ACC112 (cell line): Measurements from ENCODE around the gene MAST4.
A peak's percentile ranks its signal among the peaks of the same experiment; 100 is the strongest.

Experiments used
- H2AFZ ChIP-seq: fragments of 200-600 bp; sonication (generic); one replicate; pipeline ENCODE4 v1.6.0; 2017; ENCODE audit warnings: antibody characterized with exemption, low read length; ENCODE audit not compliant: unreplicated experiment
- H3K27ac ChIP-seq: fragments of 200-600 bp; sonication (generic); 2 replicates; pipeline ENCODE4 v1.5.1; 2014; ENCODE audit warnings: low read depth, mild to moderate bottlenecking, antibody characterized with exemption, low read length, moderate library complexity
- H3K27me3 ChIP-seq: fragments of 200-600 bp; sonication (generic); 2 replicates; pipeline ENCODE4 v1.6.1; 2014; ENCODE audit warnings: mild to moderate bottlenecking, antibody characterized with exemption, low read length, moderate library complexity, mixed read lengths; ENCODE audit not compliant: insufficient read depth
- H3K36me3 ChIP-seq: fragments of 200-600 bp; sonication (generic); 2 replicates; pipeline ENCODE4 v1.6.1; 2016; ENCODE audit warnings: mild to moderate bottlenecking, antibody characterized with exemption, low read length, moderate library complexity, mixed read lengths; ENCODE audit not compliant: insufficient read depth
- H3K4me1 ChIP-seq: fragments of 200-600 bp; sonication (generic); one replicate; pipeline ENCODE4 v1.6.1; 2016; ENCODE audit warnings: low read length, mixed read lengths; ENCODE audit not compliant: insufficient read depth, unreplicated experiment, control insufficient read depth
- H3K4me3 ChIP-seq: fragments of 200-600 bp; sonication (generic); 2 replicates; pipeline ENCODE4 v1.5.1; 2014; ENCODE audit warnings: mild to moderate bottlenecking, low read depth, low read length
- H3K79me2 ChIP-seq: fragments of 200-600 bp; sonication (generic); one replicate; pipeline ENCODE4 v1.6.0; 2016; ENCODE audit warnings: low read length; ENCODE audit not compliant: control insufficient read depth, unreplicated experiment, insufficient read depth

The MAST4 gene

DNA sequence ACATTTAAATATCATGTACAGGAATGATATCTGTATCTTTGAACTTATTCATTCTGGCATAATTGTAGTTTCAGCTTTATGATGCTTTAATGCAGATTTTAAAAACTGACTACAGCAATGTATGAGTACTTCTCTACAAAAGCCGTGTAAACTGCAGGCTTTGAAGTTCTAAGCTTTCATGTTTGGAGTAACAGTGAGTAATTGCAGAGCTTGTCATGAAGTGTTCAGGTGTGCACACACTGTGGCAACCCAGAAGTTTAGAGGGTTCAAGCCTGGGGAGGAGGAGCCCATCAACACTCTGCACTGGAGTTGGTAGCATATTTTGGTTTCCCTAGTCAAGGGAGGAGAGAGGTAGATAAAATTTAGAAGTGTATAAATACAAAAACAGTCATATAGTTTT, 469.5 kb downstream of the MAST4 start:
- Histone ChIP-seq H3K27me3 (no peaks in the 10 kb centered on the region), H3K4me1 (no peaks in the 10 kb centered on the region), H3K36me3 (no peaks in the 10 kb centered on the region), H3K4me3 (no peak overlapping the region), H2AFZ (no peak overlapping the region), H3K27ac (no peak overlapping the region), H3K79me2 (no peaks in the 10 kb centered on the region)

DNA sequence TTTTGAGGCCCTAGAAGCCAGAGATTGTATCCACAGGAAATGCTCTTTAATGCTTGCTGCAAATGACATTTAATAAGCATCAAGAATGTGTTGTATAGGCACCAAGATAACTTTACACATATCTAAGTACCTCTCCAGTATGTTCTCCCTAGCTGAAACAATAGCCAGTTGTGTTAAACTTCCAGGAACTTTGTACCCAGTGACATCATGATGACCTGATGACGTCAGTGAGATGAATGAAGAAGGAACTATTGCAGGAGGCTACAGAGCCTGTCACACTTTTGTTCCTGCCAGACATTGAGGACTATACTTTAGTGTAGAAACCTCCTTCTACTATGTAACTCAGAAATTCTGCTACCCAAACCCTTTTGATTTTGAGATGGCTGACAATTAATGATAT, 470.6 kb downstream of the MAST4 start:
- no peak overlapping the region for H3K27ac ChIP-seq
- no peaks in the 10 kb centered on the region for H3K36me3 ChIP-seq
- no peak overlapping the region for H3K4me3 ChIP-seq
- no peaks in the 10 kb centered on the region for H3K4me1 ChIP-seq
- H3K79me2 ChIP-seq: no peaks in the 10 kb centered on the region
- no peak overlapping the region for H2AFZ ChIP-seq
- H3K27me3 ChIP-seq: no peaks in the 10 kb centered on the region

DNA sequence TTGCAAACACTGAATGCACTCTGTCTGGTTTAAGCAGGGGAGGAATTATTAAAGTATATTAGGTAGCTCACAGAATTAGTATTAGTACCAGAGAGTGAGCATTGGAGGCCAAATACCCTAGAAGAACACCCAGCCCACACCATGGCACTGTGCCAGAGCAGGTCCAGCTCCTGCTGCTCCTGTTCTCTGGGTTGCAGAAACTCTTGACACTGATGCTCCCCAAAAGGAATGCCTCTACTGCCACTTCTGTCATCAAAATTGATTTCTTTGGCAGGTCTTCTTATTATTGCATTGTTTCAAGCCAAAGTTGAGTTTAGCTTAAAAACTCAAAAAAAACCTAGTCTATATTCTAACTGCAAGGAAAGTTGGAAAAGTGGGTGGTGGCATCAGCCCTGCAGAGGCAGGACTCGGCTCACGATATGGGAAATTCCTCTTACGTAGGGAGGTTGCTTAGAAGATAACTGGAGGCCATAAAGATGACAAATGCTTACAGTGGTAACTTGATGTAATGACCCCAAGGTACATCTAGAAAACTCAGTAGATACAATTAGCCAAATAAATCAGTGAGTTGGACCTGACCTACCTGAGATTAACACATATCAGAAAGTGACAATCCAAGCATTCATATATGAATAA, 477.0 kb downstream of the MAST4 start:
- Histone ChIP-seq H3K4me3 (no peak overlapping the region), H3K27ac (no peak overlapping the region), H3K4me1 (no peaks in the 10 kb centered on the region), H3K27me3 (no peaks in the 10 kb centered on the region), H2AFZ (no peak overlapping the region), H3K36me3 (no peaks in the 10 kb centered on the region), H3K79me2 (no peaks in the 10 kb centered on the region)

DNA sequence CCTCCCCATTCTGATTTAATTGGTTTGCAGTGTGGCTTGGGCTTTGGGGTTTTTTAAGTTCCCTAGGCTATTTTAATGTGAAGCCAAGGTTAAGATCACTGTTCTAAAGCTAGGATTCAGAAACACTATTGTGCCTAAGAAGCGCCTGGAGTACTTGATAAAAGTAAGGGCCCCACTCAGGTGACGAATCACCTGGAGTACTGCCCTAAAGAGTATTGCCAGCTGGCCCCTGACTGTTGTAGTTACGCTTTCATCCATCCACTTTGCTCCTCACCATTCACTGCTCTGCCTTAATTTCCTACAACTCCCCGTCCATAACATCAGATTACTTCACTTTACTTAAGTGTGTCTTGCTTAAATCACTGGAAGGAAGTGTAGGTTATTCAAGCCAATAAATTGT, 481.1 kb downstream of the MAST4 start:
- Histone ChIP-seq H3K4me1 (no peaks in the 10 kb centered on the region), H3K27me3 (no peaks in the 10 kb centered on the region), H3K79me2 (no peaks in the 10 kb centered on the region), H3K27ac (no peak overlapping the region), H2AFZ (no peak overlapping the region), H3K36me3 (no peaks in the 10 kb centered on the region), H3K4me3 (no peak overlapping the region)

DNA sequence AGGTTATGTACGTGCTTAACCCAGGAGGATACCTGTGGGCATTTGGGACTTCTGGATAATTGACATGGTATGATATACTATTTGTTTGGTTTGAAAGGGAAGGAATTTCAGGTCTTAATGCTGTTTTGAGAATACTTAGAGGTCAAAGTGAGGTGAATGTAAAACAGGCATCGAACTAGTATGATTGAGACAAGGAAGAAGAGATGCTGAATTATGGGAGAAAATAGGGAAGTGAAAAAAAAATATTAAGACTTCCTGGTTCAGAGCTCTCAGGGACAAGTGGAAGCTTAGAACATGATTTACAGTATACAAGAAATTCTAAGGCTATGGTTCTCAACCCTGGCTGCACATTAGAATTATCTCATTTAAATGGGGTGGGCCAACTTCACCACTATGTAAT, 485.1 kb downstream of the MAST4 start:
- Histone ChIP-seq H3K36me3 (no peaks in the 10 kb centered on the region), H3K4me3 (no peak overlapping the region), H3K4me1 (peaks cover 13% of the 10 kb centered on the region), H3K79me2 (no peaks in the 10 kb centered on the region), H2AFZ (no peak overlapping the region), H3K27ac (no peak overlapping the region), H3K27me3 (no peaks in the 10 kb centered on the region)

DNA sequence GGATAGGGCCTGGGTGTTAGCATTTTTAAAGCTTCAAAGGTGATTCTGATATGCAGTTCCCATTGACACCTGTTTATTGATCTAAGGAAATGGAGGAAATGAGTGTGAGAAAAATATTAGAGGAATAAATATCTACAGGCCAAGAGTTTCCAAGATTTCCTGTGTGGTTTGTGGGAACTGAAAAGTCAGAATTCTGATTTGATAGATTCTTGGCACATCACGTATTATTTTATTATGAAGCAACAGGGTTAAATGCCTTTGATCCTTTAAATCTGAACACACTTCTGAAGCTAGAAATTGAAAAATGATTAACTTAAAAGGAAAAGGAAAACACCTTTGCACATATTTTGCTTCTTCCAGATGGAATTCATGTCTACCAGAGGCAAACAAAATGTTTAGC, 486.7 kb downstream of the MAST4 start:
- peaks cover 13% of the 10 kb centered on the region for H3K4me1 ChIP-seq
- H3K4me3 ChIP-seq: no peak overlapping the region
- H3K27me3 ChIP-seq: no peaks in the 10 kb centered on the region
- H3K36me3 ChIP-seq: no peaks in the 10 kb centered on the region
- no peak overlapping the region for H2AFZ ChIP-seq
- H3K79me2 ChIP-seq: no peaks in the 10 kb centered on the region
- no peak overlapping the region for H3K27ac ChIP-seq

DNA sequence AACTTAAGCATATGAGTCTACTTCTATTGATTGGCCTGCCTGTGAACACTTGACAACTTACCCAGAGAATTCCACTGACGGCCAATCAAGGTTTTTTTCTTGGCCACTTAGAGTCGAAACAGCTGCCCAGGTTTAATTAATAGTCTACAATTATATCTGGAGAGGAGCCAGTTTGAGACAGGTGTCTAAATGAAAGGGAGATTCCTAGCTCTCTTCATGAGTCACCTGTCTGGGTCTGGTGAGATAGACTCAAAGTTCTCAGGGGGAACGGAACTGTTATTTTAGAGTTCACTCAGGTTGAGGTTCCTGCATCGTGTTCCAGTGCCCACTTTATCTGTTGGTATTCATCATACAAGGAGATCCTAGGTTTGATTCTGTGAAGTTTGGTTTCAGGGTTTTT, 489.4 kb downstream of the MAST4 start:
- Histone ChIP-seq H3K27me3 (no peaks in the 10 kb centered on the region), H3K36me3 (no peaks in the 10 kb centered on the region), H3K27ac (no peak overlapping the region), H3K4me1 (peaks cover 13% of the 10 kb centered on the region), H3K4me3 (no peak overlapping the region), H2AFZ (no peak overlapping the region), H3K79me2 (no peaks in the 10 kb centered on the region)

DNA sequence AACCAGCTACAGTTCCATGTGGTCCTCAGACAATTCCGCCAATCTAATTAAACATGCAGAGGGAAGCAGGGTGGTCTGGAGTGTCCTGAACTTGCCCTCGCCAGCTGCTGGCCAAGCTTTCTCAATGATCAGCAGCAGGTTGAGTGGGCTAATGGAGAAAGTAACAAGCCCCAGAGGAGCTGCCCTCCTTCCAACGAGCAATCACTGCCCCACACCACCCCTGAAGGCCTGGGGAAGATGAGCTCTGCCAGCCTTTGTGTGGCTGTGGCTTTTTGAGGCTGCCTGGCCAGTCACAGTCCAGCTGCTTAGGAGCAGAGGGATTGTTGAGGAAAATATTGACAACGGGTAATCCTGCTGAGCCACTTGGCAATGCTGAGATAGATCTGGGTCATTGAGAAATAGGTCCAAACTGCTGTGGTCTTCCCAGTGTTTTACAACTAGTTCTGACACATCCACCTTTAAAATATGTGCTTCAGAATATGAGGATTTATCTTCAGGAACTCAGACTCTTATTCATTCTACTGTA, 493.1 kb downstream of the MAST4 start:
- Histone ChIP-seq H3K4me1 (peaks cover 19% of the 10 kb centered on the region), H2AFZ (no peak overlapping the region), H3K36me3 (no peaks in the 10 kb centered on the region), H3K79me2 (no peaks in the 10 kb centered on the region), H3K27me3 (no peaks in the 10 kb centered on the region), H3K4me3 (no peak overlapping the region), H3K27ac (no peak overlapping the region)

DNA sequence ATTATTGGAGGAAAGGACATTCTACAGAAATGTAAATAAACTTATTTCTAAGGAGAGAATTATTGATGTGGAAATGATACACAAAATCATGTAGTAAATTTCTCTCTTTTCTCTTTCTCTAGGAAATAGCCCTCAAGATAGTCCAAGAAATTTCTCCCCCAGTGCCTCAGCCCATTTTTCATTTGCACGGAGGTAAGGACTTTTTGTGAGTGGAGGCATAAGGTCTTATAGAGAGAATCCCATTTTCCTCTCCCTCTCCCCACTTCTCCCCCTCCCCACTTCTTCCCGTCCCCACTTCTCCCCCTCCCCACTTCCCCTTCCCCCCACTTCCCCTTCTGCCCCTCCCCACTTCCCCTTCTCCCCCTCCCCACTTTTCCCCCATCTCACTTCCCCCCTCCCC, 493.8 kb downstream of the MAST4 start:
- Histone ChIP-seq H3K27me3 (no peaks in the 10 kb centered on the region), H3K36me3 (no peaks in the 10 kb centered on the region), H3K4me1 (peaks cover 26% of the 10 kb centered on the region), H2AFZ (no peak overlapping the region), H3K27ac (no peak overlapping the region), H3K79me2 (no peaks in the 10 kb centered on the region), H3K4me3 (no peak overlapping the region)

DNA sequence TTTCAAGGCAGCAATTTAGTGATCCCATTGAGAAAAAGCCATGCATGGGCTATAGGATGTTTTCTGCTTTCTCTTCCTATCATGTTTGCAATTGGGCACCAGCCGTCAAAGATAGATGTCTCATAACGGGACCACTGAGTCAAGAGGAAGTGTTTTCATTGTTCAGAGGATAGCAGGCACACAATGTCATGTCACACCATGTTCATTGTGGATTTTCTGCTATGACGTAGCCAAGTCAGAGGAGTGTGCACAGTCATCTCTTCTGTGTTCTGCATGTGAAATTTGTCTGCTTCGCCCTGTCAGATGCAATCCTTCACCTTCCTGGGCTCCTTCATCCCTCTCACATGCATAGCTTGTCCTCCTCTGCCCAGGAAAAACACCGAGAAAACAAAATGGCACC, 494.4 kb downstream of the MAST4 start:
- Histone ChIP-seq H3K27me3 (no peaks in the 10 kb centered on the region), H3K36me3 (no peaks in the 10 kb centered on the region), H3K4me1 (peaks cover 32% of the 10 kb centered on the region), H3K79me2 (no peaks in the 10 kb centered on the region), H2AFZ (no peak overlapping the region), H3K4me3 (no peak overlapping the region), H3K27ac (no peak overlapping the region)

DNA sequence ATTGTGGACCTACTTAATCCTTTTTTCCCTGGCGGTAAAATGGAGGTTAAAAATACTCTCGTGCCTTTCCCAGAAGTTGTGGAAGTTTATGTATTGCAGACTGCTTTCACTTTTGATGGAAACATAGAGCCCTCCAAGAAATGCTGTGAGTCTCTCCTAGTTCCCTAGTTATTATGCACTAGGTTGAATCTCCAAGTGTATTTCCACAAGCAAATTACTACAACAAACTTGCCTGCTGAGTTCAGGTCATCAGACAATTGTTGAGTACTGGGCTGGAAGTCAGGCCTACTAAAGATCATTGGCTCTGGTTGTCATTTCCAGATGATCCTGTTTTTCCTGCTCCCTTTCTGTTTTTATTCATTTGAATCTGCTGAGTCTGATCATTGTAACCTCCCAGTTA, 496.3 kb downstream of the MAST4 start:
- no peaks in the 10 kb centered on the region for H3K27me3 ChIP-seq
- H3K79me2 ChIP-seq: no peaks in the 10 kb centered on the region
- no peak overlapping the region for H3K27ac ChIP-seq

More for the DNA sequence above, 496.3 kb downstream of the MAST4 start:
- Histone ChIP-seq H3K4me1 (peaks cover 38% of the 10 kb centered on the region), H3K4me3 (peak overlapping the region; percentile 8), H3K36me3 (no peaks in the 10 kb centered on the region), H2AFZ (peak overlapping the region; percentile 40)
